ENCODE results near the gene VWA2.

DNA sequence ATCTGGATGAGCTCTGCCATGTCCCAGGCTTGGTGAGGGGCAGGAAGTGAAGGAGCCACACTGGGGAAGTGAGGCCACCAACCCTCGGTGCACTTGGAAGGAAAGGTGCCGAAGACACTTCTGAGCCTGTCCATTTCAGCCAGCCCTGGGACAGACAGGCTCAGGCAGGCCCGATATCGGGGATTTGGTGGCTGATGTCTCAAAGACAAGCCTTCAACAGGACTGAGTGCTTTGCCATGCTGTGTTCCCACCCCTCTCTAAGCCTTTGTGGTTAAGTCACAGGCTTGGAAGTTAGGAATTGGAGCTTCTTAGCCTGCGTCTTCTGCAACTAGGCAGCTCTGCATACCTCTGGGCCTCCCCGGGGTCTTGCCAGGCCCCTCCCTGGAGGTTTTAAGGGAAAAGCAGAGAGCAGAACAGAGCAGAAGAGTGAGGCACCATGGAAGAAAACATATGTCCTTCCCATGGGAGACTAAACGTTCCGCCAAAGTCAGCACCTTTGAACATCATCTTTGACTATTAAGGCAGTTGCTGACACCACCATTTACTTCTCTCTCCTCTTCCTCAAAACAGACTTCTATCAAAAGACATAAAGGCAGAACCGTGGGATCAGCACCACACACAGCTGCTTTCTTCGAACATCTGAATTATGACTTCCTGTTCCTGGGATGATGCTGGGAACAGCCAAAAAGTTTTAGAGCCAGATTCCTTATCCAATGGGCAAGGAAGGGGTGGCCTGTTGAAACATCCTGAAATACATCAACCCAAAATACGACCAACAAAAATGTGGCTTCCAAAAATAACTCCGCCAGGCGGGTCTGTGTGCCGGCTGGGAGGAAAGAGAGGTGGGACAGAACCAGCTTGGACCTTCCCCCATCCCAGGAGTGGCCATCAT, 93.5 kb downstream of the VWA2 start:
- TF ChIP-seq SMC3 (IDR thresholded peaks at IDR 0.05) (no peak), RNF2 (IDR thresholded peaks at IDR 0.05; ENCODE audit: borderline replicate concordance, low read depth) (no peak), BHLHE40 (IDR thresholded peaks at IDR 0.05; ENCODE audit: low read depth, low read length) (no peak), JUN (IDR thresholded peaks at IDR 0.05) (no peak), RAD21 (conservative IDR thresholded peaks at IDR 0.05 in 1 of 2, IDR thresholded peaks at IDR 0.05 in 1 of 2) (no peak), EP300 (IDR thresholded peaks at IDR 0.05) (no peak), POLR2A (IDR thresholded peaks at IDR 0.05; ENCODE audit: low read length) (no peak), HOXA7 (CRISPR knock-in tag; IDR thresholded peaks at IDR 0.05) (no peak), SREBF2 (IDR thresholded peaks at IDR 0.05) (no peak), CEBPB (IDR thresholded peaks at IDR 0.05) (no peak)
- TF ChIP-seq, protein P1, sequence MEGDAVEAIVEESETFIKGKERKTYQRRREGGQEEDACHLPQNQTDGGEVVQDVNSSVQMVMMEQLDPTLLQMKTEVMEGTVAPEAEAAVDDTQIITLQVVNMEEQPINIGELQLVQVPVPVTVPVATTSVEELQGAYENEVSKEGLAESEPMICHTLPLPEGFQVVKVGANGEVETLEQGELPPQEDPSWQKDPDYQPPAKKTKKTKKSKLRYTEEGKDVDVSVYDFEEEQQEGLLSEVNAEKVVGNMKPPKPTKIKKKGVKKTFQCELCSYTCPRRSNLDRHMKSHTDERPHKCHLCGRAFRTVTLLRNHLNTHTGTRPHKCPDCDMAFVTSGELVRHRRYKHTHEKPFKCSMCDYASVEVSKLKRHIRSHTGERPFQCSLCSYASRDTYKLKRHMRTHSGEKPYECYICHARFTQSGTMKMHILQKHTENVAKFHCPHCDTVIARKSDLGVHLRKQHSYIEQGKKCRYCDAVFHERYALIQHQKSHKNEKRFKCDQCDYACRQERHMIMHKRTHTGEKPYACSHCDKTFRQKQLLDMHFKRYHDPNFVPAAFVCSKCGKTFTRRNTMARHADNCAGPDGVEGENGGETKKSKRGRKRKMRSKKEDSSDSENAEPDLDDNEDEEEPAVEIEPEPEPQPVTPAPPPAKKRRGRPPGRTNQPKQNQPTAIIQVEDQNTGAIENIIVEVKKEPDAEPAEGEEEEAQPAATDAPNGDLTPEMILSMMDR (IDR thresholded peaks at IDR 0.05), result no peak
- TF ChIP-seq, protein P2, sequence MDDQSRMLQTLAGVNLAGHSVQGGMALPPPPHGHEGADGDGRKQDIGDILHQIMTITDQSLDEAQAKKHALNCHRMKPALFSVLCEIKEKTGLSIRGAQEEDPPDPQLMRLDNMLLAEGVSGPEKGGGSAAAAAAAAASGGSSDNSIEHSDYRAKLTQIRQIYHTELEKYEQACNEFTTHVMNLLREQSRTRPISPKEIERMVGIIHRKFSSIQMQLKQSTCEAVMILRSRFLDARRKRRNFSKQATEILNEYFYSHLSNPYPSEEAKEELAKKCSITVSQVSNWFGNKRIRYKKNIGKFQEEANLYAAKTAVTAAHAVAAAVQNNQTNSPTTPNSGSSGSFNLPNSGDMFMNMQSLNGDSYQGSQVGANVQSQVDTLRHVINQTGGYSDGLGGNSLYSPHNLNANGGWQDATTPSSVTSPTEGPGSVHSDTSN (IDR thresholded peaks at IDR 0.05), result no peak
- TF ChIP-seq, protein P3, sequence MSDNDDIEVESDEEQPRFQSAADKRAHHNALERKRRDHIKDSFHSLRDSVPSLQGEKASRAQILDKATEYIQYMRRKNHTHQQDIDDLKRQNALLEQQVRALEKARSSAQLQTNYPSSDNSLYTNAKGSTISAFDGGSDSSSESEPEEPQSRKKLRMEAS (IDR thresholded peaks at IDR 0.05), result no peak

All from A549 (cell line).